Measurements from ENCODE around the gene OGFR. TPM values are rescaled to one million over a fixed set of nuclear protein-coding genes. Genes with fewer than 3 reads are reported as not detected.

The OGFR gene
- total RNA-seq, 1 experiment from 2014 or later: 57.4 TPM

DNA sequence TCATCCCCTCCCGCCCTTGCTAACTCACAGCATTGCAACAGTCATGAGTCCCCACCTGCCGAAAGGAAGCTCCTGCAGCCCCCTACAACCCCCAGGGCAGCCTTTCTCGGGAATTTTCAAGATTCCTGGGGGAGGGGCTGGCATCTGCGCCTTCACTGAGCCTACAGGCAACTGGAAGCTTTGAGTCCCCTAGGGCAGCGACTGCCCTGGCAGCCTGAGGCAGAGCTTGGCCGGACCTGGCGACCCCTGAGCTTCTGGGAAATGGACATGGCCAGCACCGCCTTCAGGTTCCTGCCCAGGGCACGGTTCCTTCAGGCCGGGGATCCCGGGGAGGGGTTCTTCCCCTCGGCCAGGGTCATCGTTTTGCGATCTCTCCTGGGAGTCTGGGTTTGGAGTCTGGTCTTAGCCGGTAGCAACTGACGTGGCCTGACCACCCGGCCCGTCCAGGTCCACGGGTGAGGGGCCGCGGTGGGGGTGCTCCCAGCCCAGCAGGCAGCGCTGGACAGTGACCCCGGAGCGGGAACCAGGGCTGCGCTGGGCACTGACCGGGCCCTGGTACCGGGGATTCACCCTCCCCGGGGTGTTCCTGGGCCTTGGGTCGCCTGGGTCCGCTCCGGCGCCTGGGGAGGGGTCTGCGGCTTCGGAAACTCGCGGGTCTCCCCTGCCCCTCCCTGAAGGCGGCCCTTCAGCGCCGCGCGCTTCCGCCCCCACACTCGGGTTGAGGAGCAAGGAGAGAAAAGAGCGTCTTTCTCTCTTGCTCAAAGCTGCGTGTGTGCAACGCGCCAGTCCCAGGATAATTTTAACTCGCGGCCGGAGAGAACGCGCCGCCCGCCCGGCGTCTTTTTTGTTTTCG lies 11.6 kb downstream of the OGFR start:
- BruUV-seq (replicated peaks): no TSS peak
- Histone ChIP-seq H3K27me3 (ENCODE audit: insufficient read depth, low read depth) (peaks cover 12% of the 10 kb centered on the region), H3K9me2 (ENCODE audit: insufficient read depth) (no peaks in the 10 kb centered on the region), H3K4me3 (no peak overlapping the region), H4K20me1 (ENCODE audit: insufficient read depth) (peaks cover 12% of the 10 kb centered on the region), H3F3A (ENCODE audit: insufficient read depth, low read depth) (peaks cover 44% of the 10 kb centered on the region; the same call in 1 of the 2 replicates), H2AFZ (no peak overlapping the region), H3K36me3 (ENCODE audit: low read depth) (no peaks in the 10 kb centered on the region), H3K79me2 (ENCODE audit: low read depth) (no peaks in the 10 kb centered on the region), H3K9me3 (ENCODE audit: insufficient read depth, low read depth) (no peaks in the 10 kb centered on the region), H3K4me2 (no peak overlapping the region), H3K4me1 (replicated peaks; ENCODE audit: insufficient read depth) (peaks cover 46% of the 10 kb centered on the region), H3K27ac (no peak overlapping the region)
- no peak for TF ChIP-seq EZH2 (IDR thresholded peaks at IDR 0.05; ENCODE audit: low read depth)
- TF ChIP-seq, protein P1, sequence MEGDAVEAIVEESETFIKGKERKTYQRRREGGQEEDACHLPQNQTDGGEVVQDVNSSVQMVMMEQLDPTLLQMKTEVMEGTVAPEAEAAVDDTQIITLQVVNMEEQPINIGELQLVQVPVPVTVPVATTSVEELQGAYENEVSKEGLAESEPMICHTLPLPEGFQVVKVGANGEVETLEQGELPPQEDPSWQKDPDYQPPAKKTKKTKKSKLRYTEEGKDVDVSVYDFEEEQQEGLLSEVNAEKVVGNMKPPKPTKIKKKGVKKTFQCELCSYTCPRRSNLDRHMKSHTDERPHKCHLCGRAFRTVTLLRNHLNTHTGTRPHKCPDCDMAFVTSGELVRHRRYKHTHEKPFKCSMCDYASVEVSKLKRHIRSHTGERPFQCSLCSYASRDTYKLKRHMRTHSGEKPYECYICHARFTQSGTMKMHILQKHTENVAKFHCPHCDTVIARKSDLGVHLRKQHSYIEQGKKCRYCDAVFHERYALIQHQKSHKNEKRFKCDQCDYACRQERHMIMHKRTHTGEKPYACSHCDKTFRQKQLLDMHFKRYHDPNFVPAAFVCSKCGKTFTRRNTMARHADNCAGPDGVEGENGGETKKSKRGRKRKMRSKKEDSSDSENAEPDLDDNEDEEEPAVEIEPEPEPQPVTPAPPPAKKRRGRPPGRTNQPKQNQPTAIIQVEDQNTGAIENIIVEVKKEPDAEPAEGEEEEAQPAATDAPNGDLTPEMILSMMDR (conservative IDR thresholded peaks at IDR 0.05): no peak
- intact Hi-C loops (cut with micrococcal nuclease; ENCODE audit: unreplicated experiment): no loop called here
- CTCF ChIA-PET: interaction anchor here (0.6 to 0.9 kb wide), 2 partner anchors 16 to 243 kb away, joined by 3 to 4 read pairs; no protein-coding TSS in a partner anchor
- no peak for DNase-seq
- POLR2A ChIA-PET (ENCODE audit: unreplicated experiment): interaction anchor here (0.5 to 0.7 kb wide), 3 partner anchors 84 to 695 kb away, joined by 3 to 4 read pairs (median 4); no protein-coding TSS in a partner anchor

DNA sequence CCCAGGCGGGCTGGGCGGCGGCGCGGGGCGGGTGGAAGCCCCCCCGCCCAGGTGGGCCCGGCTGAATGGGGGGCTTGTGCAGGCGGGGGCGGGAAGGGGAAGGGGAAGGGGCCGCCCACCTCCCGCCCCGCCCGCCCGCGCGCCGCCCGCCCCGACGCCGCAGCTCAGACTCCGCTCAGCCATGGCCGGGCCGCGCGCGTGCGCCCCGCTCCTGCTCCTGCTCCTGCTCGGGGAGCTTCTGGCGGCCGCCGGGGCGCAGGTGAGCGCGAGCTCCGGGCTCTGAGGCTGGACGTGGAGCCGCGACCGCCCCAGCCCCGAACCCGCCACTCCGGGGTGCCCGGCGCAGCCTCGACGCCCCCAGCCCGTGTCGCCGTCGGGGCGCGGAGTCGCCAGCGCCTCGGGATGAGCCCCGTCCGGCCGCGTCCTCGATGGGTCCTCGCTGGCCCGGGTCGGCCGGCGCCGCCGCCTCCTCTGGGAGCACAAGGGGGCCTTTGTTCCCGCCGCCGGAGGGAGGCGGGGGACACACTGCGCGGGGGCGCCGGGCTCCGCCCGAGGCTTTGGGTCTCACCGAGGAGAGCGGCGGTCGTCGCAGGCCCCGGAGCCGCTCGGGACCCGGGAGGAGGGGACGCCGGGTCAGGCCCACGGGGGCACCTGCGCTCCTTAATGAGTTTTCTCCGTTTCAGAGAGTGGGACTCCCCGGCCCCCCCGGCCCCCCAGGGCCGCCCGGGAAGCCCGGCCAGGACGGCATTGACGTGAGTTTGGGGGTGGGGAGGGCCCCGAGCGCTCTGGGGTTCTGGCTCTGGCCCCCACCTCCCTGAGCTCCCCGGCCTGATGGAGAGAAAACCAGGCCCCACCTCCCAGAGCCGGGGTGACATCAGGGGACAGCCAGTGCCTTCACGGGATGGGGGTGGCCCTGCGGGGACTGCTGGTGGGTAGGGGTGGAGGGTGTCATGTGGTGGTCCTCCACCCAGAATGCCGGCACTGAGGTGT lies 12.5 kb downstream of the OGFR start, which contains the start of gene COL9A3:
COL9A3 (plus strand) TSS at position 167 of the 990 bp plus-strand sequence; CDS start at position 182, 15 bp downstream.
- BruUV-seq (replicated peaks): no TSS peak
- ChIA-PET POLR2A (ENCODE audit: unreplicated experiment) (interaction anchor here (0.7 kb wide), 1 partner anchor 226 kb away, joined by 3 read pairs; no protein-coding TSS in a partner anchor), CTCF (no interaction called here)
- peaks cover 12% of the 10 kb centered on the region for H3K27me3 ChIP-seq (ENCODE audit: insufficient read depth, low read depth)
- DNase-seq: no peak
- H3K9me2 ChIP-seq (ENCODE audit: insufficient read depth): no peaks in the 10 kb centered on the region
- no peak within 1 kb of the TSS for H3K4me2 ChIP-seq
- H3K79me2 ChIP-seq (ENCODE audit: low read depth): no peaks in the 10 kb centered on the region
- H3K36me3 ChIP-seq (ENCODE audit: low read depth): no peaks in the 10 kb centered on the region
- intact Hi-C loops (cut with micrococcal nuclease; ENCODE audit: unreplicated experiment): no loop called here
- no peak within 1 kb of the TSS for H3K4me3 ChIP-seq
- peaks cover 44% of the 10 kb centered on the region; the same call in 1 of the 2 replicates for H3F3A ChIP-seq (ENCODE audit: insufficient read depth, low read depth)
- H4K20me1 ChIP-seq (ENCODE audit: insufficient read depth): peaks cover 12% of the 10 kb centered on the region
- TF ChIP-seq, protein P1 (conservative IDR thresholded peaks at IDR 0.05): no peak
- no peak for TF ChIP-seq EZH2 (IDR thresholded peaks at IDR 0.05; ENCODE audit: low read depth)
- no peaks in the 10 kb centered on the region for H3K9me3 ChIP-seq (ENCODE audit: insufficient read depth, low read depth)
- peaks cover 46% of the 10 kb centered on the region for H3K4me1 ChIP-seq (replicated peaks; ENCODE audit: insufficient read depth)
- H2AFZ ChIP-seq: no peak within 1 kb of the TSS
- H3K27ac ChIP-seq: no peak within 1 kb of the TSS

DNA sequence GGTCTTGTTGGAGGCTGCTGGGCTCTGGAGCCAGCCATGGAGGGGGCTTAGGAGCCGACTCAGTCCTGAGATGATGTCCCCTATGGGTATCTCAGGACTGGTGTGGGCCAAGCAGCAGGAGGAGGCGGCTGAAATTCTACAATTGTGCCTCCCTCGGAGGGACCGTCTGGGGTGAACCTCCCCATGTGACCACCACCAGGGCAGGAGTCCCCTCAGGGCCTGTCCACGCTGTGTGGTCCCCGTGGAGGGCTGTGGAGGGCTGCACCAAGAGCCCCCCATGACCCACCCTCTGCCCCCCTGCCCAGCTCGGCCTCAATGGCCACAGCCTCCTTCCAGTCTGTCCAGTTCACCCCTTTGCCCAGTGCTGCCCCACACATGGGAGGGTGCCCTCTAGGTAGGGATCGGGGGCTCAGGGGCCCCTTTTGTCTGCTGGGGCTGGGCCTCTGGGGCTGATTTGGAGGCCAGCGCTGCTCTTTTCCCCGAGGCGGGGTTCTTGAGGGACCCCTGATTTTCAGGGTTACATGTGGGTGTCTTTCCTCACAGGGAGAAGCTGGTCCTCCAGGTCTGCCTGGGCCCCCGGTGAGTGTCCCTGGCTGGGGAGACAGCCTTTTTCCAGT lies 13.4 kb downstream of the OGFR start:
- no peaks in the 10 kb centered on the region for H3K36me3 ChIP-seq (ENCODE audit: low read depth)
- no peak overlapping the region for H3K4me3 ChIP-seq
- intact Hi-C loops (cut with micrococcal nuclease; ENCODE audit: unreplicated experiment): no loop called here
- no peaks in the 10 kb centered on the region for H3K79me2 ChIP-seq (ENCODE audit: low read depth)
- H4K20me1 ChIP-seq (ENCODE audit: insufficient read depth): peaks cover 8% of the 10 kb centered on the region; the same call in 1 of the 2 replicates
- DNase-seq: no peak
- no TSS peak for BruUV-seq (replicated peaks)
- H3K4me1 ChIP-seq (replicated peaks; ENCODE audit: insufficient read depth): peaks cover 48% of the 10 kb centered on the region
- POLR2A ChIA-PET (ENCODE audit: unreplicated experiment): no interaction called here
- CTCF ChIA-PET: no interaction called here
- H3K4me2 ChIP-seq: peak overlapping the region; percentile 41
- TF ChIP-seq, protein P1 (conservative IDR thresholded peaks at IDR 0.05): no peak
- TF ChIP-seq EZH2 (IDR thresholded peaks at IDR 0.05; ENCODE audit: low read depth): no peak
- H3K9me3 ChIP-seq (ENCODE audit: insufficient read depth, low read depth): no peaks in the 10 kb centered on the region
- no peak overlapping the region for H3K27ac ChIP-seq
- no peak overlapping the region for H2AFZ ChIP-seq
- H3F3A ChIP-seq (ENCODE audit: insufficient read depth, low read depth): peaks cover 46% of the 10 kb centered on the region; the same call in 1 of the 2 replicates
- no peaks in the 10 kb centered on the region for H3K9me2 ChIP-seq (ENCODE audit: insufficient read depth)
- H3K27me3 ChIP-seq (ENCODE audit: insufficient read depth, low read depth): peaks cover 12% of the 10 kb centered on the region
